ENCODE data around the gene NUDCD3.

DNA sequence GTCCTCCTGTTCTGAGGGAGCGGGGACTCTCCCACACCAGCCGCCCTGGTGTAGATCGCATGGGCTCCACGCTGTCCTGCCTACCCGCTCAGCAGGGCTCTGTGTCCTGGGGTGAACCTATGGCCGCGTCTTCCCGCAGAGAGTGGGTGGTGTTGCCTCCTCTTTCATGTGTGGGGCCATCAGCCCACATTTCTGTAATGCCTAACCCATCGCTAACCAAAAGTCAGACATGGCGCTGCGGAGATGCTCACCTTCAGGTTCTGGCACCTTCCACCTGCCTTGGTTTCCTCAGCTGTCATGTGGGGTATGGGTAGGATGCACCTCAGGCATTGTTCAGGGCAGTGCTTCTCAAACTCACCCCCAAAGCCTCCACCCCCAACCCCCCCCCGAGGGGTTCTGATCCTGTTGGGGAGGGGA, 114.5 kb downstream of the NUDCD3 start:
- TF ChIP-seq FOXM1 (IDR thresholded peaks at IDR 0.05; ENCODE audit: borderline replicate concordance) (no peak), L3MBTL2 (conservative IDR thresholded peaks at IDR 0.05) (no peak), FOXK2 (IDR thresholded peaks at IDR 0.05) (no peak), LEF1 (IDR thresholded peaks at IDR 0.05; ENCODE audit: borderline replicate concordance) (no peak), TARDBP (IDR thresholded peaks at IDR 0.05) (no peak), SP1 (IDR thresholded peaks at IDR 0.05) (no peak), ELF4 (IDR thresholded peaks at IDR 0.05) (no peak), HDGF (IDR thresholded peaks at IDR 0.05; ENCODE audit: borderline replicate concordance) (no peak), CTBP1 (IDR thresholded peaks at IDR 0.05; ENCODE audit: borderline replicate concordance) (no peak)

All from HEK293T (cell line).